ENCODE measurements around the gene PCNX2.
"Not testable (repeated sequence)": the region's sequence is repeated elsewhere in the genome, so short reads cannot be mapped to it uniquely, and the experiment has no call there.

The PCNX2 gene

GRCh38 chr1:233193741-233194140 is 101.8 kb downstream of the PCNX2 start:
- H3K9me3 Mint-ChIP-seq: peaks cover 8% of the 10 kb centered on the region
- peaks cover 75% of the 10 kb centered on the region for H3K36me3 Mint-ChIP-seq (ENCODE audit: low read depth)
- H3K4me1 Mint-ChIP-seq (ENCODE audit: low read depth): no peaks in the 10 kb centered on the region
- H3K27ac Mint-ChIP-seq: no peak overlapping the region
- no peak overlapping the region for H3K4me3 Mint-ChIP-seq
- H3K27me3 Mint-ChIP-seq: no peaks in the 10 kb centered on the region

- Mint-ChIP-seq H3K36me3 (ENCODE audit: low read depth) (peaks cover 53% of the 10 kb centered on the region), H3K27ac (no peak overlapping the region), H3K4me3 (no peak overlapping the region), H3K27me3 (no peaks in the 10 kb centered on the region), H3K9me3 (peaks cover 8% of the 10 kb centered on the region), H3K4me1 (ENCODE audit: low read depth) (no peaks in the 10 kb centered on the region)
Observed at GRCh38 chr1:233190987-233191386, 104.5 kb downstream of the PCNX2 start.

- no peak overlapping the region for H3K4me3 Mint-ChIP-seq
- H3K36me3 Mint-ChIP-seq (ENCODE audit: low read depth): peaks cover 43% of the 10 kb centered on the region
- no peaks in the 10 kb centered on the region for H3K27me3 Mint-ChIP-seq
- H3K9me3 Mint-ChIP-seq: peaks cover 8% of the 10 kb centered on the region
- no peaks in the 10 kb centered on the region for H3K4me1 Mint-ChIP-seq (ENCODE audit: low read depth)
- no peak overlapping the region for H3K27ac Mint-ChIP-seq
Observed at GRCh38 chr1:233189526-233189925, 106.0 kb downstream of the PCNX2 start.

- H3K36me3 Mint-ChIP-seq (ENCODE audit: low read depth): peaks cover 38% of the 10 kb centered on the region
- H3K9me3 Mint-ChIP-seq: no peaks in the 10 kb centered on the region
- no peaks in the 10 kb centered on the region for H3K4me1 Mint-ChIP-seq (ENCODE audit: low read depth)
- no peaks in the 10 kb centered on the region for H3K27me3 Mint-ChIP-seq
- no peak overlapping the region for H3K4me3 Mint-ChIP-seq
- H3K27ac Mint-ChIP-seq: no peak overlapping the region
Observed at GRCh38 chr1:233188061-233188460, 107.5 kb downstream of the PCNX2 start.

GRCh38 chr1:233183226-233184020 is 112.1 kb downstream of the PCNX2 start:
- no peak overlapping the region for H3K4me3 Mint-ChIP-seq
- H3K36me3 Mint-ChIP-seq (ENCODE audit: low read depth): peaks cover 44% of the 10 kb centered on the region
- H3K27me3 Mint-ChIP-seq: no peaks in the 10 kb centered on the region
- no peaks in the 10 kb centered on the region for H3K4me1 Mint-ChIP-seq (ENCODE audit: low read depth)
- H3K9me3 Mint-ChIP-seq: peaks cover 19% of the 10 kb centered on the region
- H3K27ac Mint-ChIP-seq: no peak overlapping the region

DNA sequence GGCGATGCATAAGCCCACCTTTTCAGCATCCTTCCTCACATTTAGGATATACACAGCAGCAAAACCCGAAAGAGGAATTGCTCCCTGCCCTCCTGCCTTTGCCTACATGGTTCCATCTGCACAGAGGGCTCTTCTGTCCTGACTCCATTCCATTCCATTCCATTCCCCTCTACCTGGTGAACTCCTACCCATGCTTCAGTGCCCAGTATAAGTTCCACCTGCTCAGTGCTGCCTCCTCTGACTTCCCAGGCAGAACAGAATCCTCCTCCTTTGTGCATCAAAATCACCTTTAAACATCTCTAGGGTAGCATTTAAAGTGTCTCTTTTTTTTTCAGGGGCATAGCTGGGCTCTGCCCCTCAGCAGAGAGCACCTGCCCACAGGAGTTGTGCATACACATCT is 112.9 kb downstream of the PCNX2 start:
- peaks cover 22% of the 10 kb centered on the region for H3K9me3 Mint-ChIP-seq
- no peak overlapping the region for H3K27ac Mint-ChIP-seq
- H3K4me3 Mint-ChIP-seq: no peak overlapping the region
- peaks cover 52% of the 10 kb centered on the region for H3K36me3 Mint-ChIP-seq (ENCODE audit: low read depth)
- no peaks in the 10 kb centered on the region for H3K4me1 Mint-ChIP-seq (ENCODE audit: low read depth)
- H3K27me3 Mint-ChIP-seq: no peaks in the 10 kb centered on the region

GRCh38 chr1:233180641-233181364 is 114.7 kb downstream of the PCNX2 start:
- no peaks in the 10 kb centered on the region for H3K4me1 Mint-ChIP-seq (ENCODE audit: low read depth)
- H3K27me3 Mint-ChIP-seq: no peaks in the 10 kb centered on the region
- H3K27ac Mint-ChIP-seq: no peak overlapping the region
- peaks cover 67% of the 10 kb centered on the region for H3K36me3 Mint-ChIP-seq (ENCODE audit: low read depth)
- H3K4me3 Mint-ChIP-seq: no peak overlapping the region
- peaks cover 22% of the 10 kb centered on the region for H3K9me3 Mint-ChIP-seq

- not testable (repeated sequence) for H3K27me3 Mint-ChIP-seq; H3K4me1 Mint-ChIP-seq (ENCODE audit: low read depth); H3K4me3 Mint-ChIP-seq; H3K27ac Mint-ChIP-seq
- peaks cover 75% of the 10 kb centered on the region for H3K36me3 Mint-ChIP-seq (ENCODE audit: low read depth)
- peaks cover 22% of the 10 kb centered on the region for H3K9me3 Mint-ChIP-seq
Observed at GRCh38 chr1:233179638-233180037, 115.9 kb downstream of the PCNX2 start.

GRCh38 chr1:233172201-233172600 is 123.3 kb downstream of the PCNX2 start:
- H3K4me3 Mint-ChIP-seq: no peak overlapping the region
- no peak overlapping the region for H3K27ac Mint-ChIP-seq
- H3K27me3 Mint-ChIP-seq: no peaks in the 10 kb centered on the region
- H3K4me1 Mint-ChIP-seq (ENCODE audit: low read depth): no peaks in the 10 kb centered on the region
- H3K9me3 Mint-ChIP-seq: peaks cover 10% of the 10 kb centered on the region
- H3K36me3 Mint-ChIP-seq (ENCODE audit: low read depth): peaks cover 64% of the 10 kb centered on the region

- Mint-ChIP-seq H3K27ac (no peak overlapping the region), H3K4me3 (no peak overlapping the region), H3K4me1 (ENCODE audit: low read depth) (no peaks in the 10 kb centered on the region), H3K27me3 (no peaks in the 10 kb centered on the region), H3K9me3 (peaks cover 10% of the 10 kb centered on the region), H3K36me3 (ENCODE audit: low read depth) (peaks cover 65% of the 10 kb centered on the region)
Observed at GRCh38 chr1:233170741-233171140, 124.8 kb downstream of the PCNX2 start.

GRCh38 chr1:233168384-233168783 is 127.1 kb downstream of the PCNX2 start:
- Mint-ChIP-seq H3K36me3 (ENCODE audit: low read depth) (peaks cover 73% of the 10 kb centered on the region), H3K4me1 (ENCODE audit: low read depth) (no peaks in the 10 kb centered on the region), H3K27me3 (no peaks in the 10 kb centered on the region), H3K27ac (no peak overlapping the region), H3K9me3 (peaks cover 23% of the 10 kb centered on the region), H3K4me3 (no peak overlapping the region)

GRCh38 chr1:233166896-233167295 is 128.6 kb downstream of the PCNX2 start:
- no peak overlapping the region for H3K27ac Mint-ChIP-seq
- H3K4me3 Mint-ChIP-seq: no peak overlapping the region
- peaks cover 62% of the 10 kb centered on the region for H3K36me3 Mint-ChIP-seq (ENCODE audit: low read depth)
- H3K9me3 Mint-ChIP-seq: peaks cover 18% of the 10 kb centered on the region
- H3K4me1 Mint-ChIP-seq (ENCODE audit: low read depth): no peaks in the 10 kb centered on the region
- H3K27me3 Mint-ChIP-seq: no peaks in the 10 kb centered on the region

DNA sequence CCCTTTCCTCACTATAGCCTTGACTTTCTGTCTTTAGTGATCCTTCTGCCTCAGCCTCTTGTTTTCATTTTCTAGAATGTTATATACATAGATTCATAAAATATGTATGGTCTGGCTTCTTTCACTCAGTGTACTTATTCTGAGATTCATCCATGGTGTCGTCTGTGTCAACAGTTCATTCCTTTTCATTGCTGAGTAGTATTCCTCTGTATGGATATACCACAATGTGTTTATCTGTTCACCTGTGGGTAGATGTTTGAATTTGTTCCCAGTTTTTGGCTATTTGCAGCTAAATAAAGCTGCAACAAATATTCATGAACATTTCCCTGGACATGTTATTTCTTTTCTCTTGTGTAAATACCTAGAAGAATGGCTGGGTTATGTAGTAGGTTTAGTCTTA is 131.8 kb downstream of the PCNX2 start:
- Mint-ChIP-seq H3K36me3 (ENCODE audit: low read depth) (peaks cover 66% of the 10 kb centered on the region), H3K4me1 (ENCODE audit: low read depth) (no peaks in the 10 kb centered on the region), H3K27me3 (no peaks in the 10 kb centered on the region), H3K9me3 (peaks cover 13% of the 10 kb centered on the region), H3K4me3 (no peak overlapping the region), H3K27ac (no peak overlapping the region)

DNA sequence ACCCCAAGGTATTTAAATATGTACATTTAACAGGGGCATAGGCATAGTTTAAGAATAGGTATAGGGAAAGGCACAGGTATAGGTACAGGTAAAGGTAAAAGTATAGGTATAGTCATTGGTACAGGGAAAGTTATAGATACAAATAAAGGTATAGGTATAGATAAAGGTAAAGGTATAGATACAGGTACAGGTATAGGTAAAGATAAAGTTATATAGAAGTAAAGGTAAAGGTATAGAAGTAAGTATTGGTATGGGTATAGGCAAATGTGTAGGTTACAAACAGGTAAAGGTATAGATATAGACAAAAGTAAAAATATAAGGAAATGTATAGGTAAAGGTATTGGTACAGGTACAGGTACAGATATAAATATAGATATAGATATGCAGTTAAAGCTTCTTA is 137.2 kb downstream of the PCNX2 start:
- no peaks in the 10 kb centered on the region for H3K9me3 Mint-ChIP-seq
- H3K4me1 Mint-ChIP-seq (ENCODE audit: low read depth): no peaks in the 10 kb centered on the region
- no peak overlapping the region for H3K4me3 Mint-ChIP-seq
- H3K27ac Mint-ChIP-seq: no peak overlapping the region
- no peaks in the 10 kb centered on the region for H3K27me3 Mint-ChIP-seq
- H3K36me3 Mint-ChIP-seq (ENCODE audit: low read depth): peaks cover 51% of the 10 kb centered on the region

- Mint-ChIP-seq H3K27ac (no peak overlapping the region), H3K27me3 (no peaks in the 10 kb centered on the region), H3K9me3 (no peaks in the 10 kb centered on the region), H3K36me3 (ENCODE audit: low read depth) (peaks cover 47% of the 10 kb centered on the region), H3K4me3 (no peak overlapping the region), H3K4me1 (ENCODE audit: low read depth) (no peaks in the 10 kb centered on the region)
Observed at GRCh38 chr1:233157245-233157644, 138.3 kb downstream of the PCNX2 start.

Data from stimulated activated naive CD8-positive, alpha-beta T cell treated with anti-CD3 and anti-CD28 coated beads, Interleukin-15, Interleukin-2, amounts not matched to agents 100 ng/mL and 50 ng/mL, for 24 hours (primary cell).